Transverse colon (tissue), 4 donors: ENCODE results near the gene MYRF. TPM values are rescaled to one million over a fixed set of nuclear protein-coding genes. Genes with fewer than 3 reads are reported as not detected.

Source experiments
- DNase-seq: peaks from one replicate; pipeline ENCODE4 v3.0.0-alpha.2; 2019
- H3K27ac ChIP-seq, 4 donors: fragments of 200-600 bp; sonication (generic); 2 replicates each; pipeline ENCODE4 v1.5.1; 2016 to 2018; ENCODE audit warnings: inconsistent platforms in 4 of 4
- H3K27me3 ChIP-seq: fragments of 200-600 bp; sonication (generic); 2 replicates; pipeline ENCODE4 v1.5.1; 2017; ENCODE audit warnings: inconsistent platforms
- H3K36me3 ChIP-seq, 4 donors: fragments of 200-600 bp; sonication (generic); 2 replicates each; pipeline ENCODE4 v1.5.1; 2017 to 2019; ENCODE audit warnings: inconsistent platforms in 4 of 4
- H3K4me1 ChIP-seq, 4 donors: fragments of 200-600 bp; sonication (generic); 2 replicates each; pipeline ENCODE4 v1.5.1; 2017 to 2020; ENCODE audit warnings: inconsistent platforms in 4 of 4
- H3K4me3 ChIP-seq, 4 donors: fragments of 200-600 bp; sonication (generic); 1 replicate in 1 of 4; 2 replicates in 3 of 4; pipeline versions ENCODE4 v1.5.1 to v1.6.1; 2017 to 2019; ENCODE audit warnings: inconsistent platforms in 4 of 4
- H3K9me3 ChIP-seq, 2 donors: fragments of 200-600 bp; sonication (generic); 2 replicates each; pipeline ENCODE4 v1.5.1; 2017 to 2019; ENCODE audit warnings: inconsistent platforms in 2 of 2
- CTCF ChIP-seq, 5 experiments: fragments of 200-600 bp in 3 of 5; fragments of 450-650 bp in 2 of 5; sonication (generic) in 3 of 5; IDR thresholded peaks; 1 replicate in 2 of 5; 2 replicates in 3 of 5; pipeline ENCODE4 v1.5.1; 2016 to 2017; ENCODE audit warnings: antibody characterized with exemption in 5 of 5, inconsistent platforms in 3 of 5, mild to moderate bottlenecking in 2 of 5, moderate library complexity in 1 of 5
- EP300 ChIP-seq: sonication (generic); formaldehyde crosslinking; IDR thresholded peaks from one replicate; pipeline ENCODE4 v1.6.1; 2017; ENCODE audit warnings: antibody characterized with exemption, low read depth
- POLR2A ChIP-seq: fragments of 450-650 bp; IDR thresholded peaks from one replicate; pipeline ENCODE4 v1.6.1; 2016; ENCODE audit warnings: antibody characterized with exemption, mild to moderate bottlenecking, moderate library complexity
- POLR2AphosphoS5 ChIP-seq, 3 donors: sonication (generic); formaldehyde crosslinking; IDR thresholded peaks; one replicate each; pipeline ENCODE4 v1.6.1; 2016; ENCODE audit warnings: antibody characterized with exemption in 3 of 3
- WGBS, 2 donors: methylation state at CpG; one replicate each; pipeline ENCODE4 v1.1.5; 2018; ENCODE audit warnings: low coverage in 1 of 2; 5-methylcytosine and 5-hydroxymethylcytosine counted together
- in situ Hi-C, 4 donors: fragments of 200-750 bp; cut with MboI; loops; one replicate each; pipeline versions ENCODE4 v1.15.0 to v1.15.1; 2017; ENCODE audit warnings: low sequenced_read_pairs in 3 of 4, low pct_ligation_motif_present in 1 of 4, low pct_unique_long_range_greater_than_20kb in 1 of 4
- intact Hi-C: fragments of 100-400 bp; cut with DNase I; formaldehyde crosslinking; loops from one replicate; pipeline ENCODE4 v1.15.1; 2023; ENCODE audit warnings: low total_unique reads
- total RNA-seq, 4 donors: library from RNA; depleted of rRNA; stranded (reverse); fragments of >200 nt; gene quantifications; one replicate each; pipeline ENCODE4 v1.1.0, GENCODE V29; 2016

MYRF gene
- total RNA-seq, 4 donors from 2014 or later, result 2.0 to 14.2 (median 10.7) TPM

- DNase-seq, result no peak
- in situ Hi-C loops, result no loop called here
- no peak overlapping the region for H3K27ac ChIP-seq
Measured at GRCh38 chr11:61832207-61832606, 79.8 kb downstream of the MYRF start.

DNA sequence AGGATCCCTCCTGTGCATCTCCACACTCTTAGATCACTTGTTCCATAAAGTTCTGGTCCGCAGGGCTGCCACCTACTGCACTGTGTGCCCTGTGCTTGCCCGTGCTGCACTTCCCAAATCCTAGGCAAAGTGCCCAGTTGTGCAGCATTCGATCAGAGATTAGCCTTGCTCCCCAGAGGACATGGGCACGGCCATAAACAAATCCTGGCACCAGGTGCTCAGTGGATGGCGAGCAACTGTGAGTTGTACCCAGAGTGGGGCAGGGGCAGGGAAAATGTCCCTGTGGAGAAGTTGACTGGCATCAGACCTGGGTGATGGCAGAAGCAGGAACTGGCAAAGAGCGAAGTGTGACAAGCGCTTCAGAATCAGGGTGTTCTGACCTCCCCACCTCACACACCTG lies 80.3 kb downstream of the MYRF start:
- Histone ChIP-seq H3K27ac (no peak overlapping the region), H3K27me3 (peaks cover 24% of the 10 kb centered on the region), H3K36me3 (no peaks in the 10 kb centered on the region), H3K4me3 (no peak overlapping the region), H3K4me1 (peaks cover 3 to 50% (median 21%) of the 10 kb centered on the region in 4 donors), H3K9me3 (no peaks in the 10 kb centered on the region)
- in situ Hi-C loops (no loop called here), intact Hi-C loops (no loop called here)
- DNase-seq, result no peak
- 54% methylated on average over 7 of the region's 7 CpGs; no CpG with 5 or more reads in 1 of the 2 donors for WGBS, 2 donors
- TF ChIP-seq POLR2A (no peak), POLR2AphosphoS5 (IDR thresholded peaks at IDR 0.05) (no peak), EP300 (no peak), CTCF (IDR thresholded peaks at IDR 0.05) (no peak)

More at GRCh38 chr11:61832207-61832606, 79.8 kb downstream of the MYRF start:
- TF ChIP-seq EP300 (no peak), CTCF (IDR thresholded peaks at IDR 0.05) (no peak), POLR2A (no peak), POLR2AphosphoS5 (IDR thresholded peaks at IDR 0.05) (no peak)
- no peak overlapping the region for H3K4me3 ChIP-seq
- intact Hi-C loops, result no loop called here
- H3K36me3 ChIP-seq, result no peaks in the 10 kb centered on the region
- WGBS, 2 donors, result 77% methylated on average over 4 of the region's 4 CpGs; no CpG with 5 or more reads in 1 of the 2 donors
- H3K27me3 ChIP-seq, result peaks cover 28% of the 10 kb centered on the region
- peaks cover 3 to 51% (median 24%) of the 10 kb centered on the region in 4 donors for H3K4me1 ChIP-seq
- H3K9me3 ChIP-seq, result no peaks in the 10 kb centered on the region

DNA sequence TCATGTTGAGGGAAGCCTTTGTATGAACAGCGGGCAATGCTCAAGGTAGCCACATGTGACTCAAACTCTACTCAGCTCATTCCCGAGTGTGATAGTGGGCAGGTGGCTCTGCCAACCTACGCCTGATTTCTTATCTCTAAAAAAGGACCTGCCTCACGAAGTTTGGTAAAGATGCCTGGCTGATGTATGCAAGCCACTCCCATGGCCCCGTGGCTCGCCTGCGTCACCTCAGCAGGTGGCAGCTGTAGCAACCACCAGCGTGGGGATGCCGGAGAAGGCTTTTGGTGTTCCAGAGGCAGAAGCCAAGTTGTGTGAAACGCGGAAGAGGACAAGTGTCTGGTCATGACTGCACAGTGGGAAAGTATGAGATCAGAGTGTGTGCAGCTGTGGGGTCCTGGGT lies 81.0 kb downstream of the MYRF start:
- in situ Hi-C loops (no loop called here), intact Hi-C loops (no loop called here)
- H3K4me1 ChIP-seq, result peaks cover 3 to 47% (median 16%) of the 10 kb centered on the region in 4 donors
- no peak for DNase-seq
- no peaks in the 10 kb centered on the region for H3K36me3 ChIP-seq
- no peak overlapping the region for H3K4me3 ChIP-seq
- no peaks in the 10 kb centered on the region for H3K9me3 ChIP-seq
- no peak overlapping the region for H3K27ac ChIP-seq
- WGBS, 2 donors, result 63 to 66% methylated on average over 8 to 11 of the region's 11 CpGs
- H3K27me3 ChIP-seq, result peaks cover 17% of the 10 kb centered on the region
- TF ChIP-seq CTCF (IDR thresholded peaks at IDR 0.05) (no peak), POLR2A (no peak), EP300 (no peak), POLR2AphosphoS5 (IDR thresholded peaks at IDR 0.05) (no peak)

DNA sequence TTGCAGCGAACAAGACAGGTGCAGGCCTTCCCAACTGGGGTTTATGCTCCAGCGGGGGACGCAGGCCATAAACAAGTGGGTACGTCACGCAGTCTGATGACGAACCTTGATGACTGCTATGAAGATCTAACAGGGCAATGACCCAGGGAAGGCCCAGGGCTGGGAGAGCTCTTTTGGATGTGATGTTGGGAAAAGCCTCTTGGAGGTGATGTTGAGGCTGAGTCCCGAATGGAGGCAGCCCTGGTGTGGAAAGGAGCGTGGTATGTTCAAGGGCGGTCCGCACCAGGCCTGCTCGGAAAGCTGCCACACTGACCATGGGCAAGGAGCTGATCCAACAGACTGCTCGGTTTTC lies 81.5 kb downstream of the MYRF start:
- Histone ChIP-seq H3K9me3 (no peaks in the 10 kb centered on the region), H3K27me3 (peaks cover 12% of the 10 kb centered on the region), H3K4me1 (peaks cover 3 to 45% (median 14%) of the 10 kb centered on the region in 4 donors), H3K4me3 (no peak overlapping the region), H3K36me3 (no peaks in the 10 kb centered on the region), H3K27ac (peak overlapping the region in 3 of 4 donors; percentile 38 to 66 (median 59))
- WGBS, 2 donors, result 60 to 91% methylated on average over 2 to 12 of the region's 12 CpGs
- TF ChIP-seq POLR2A (no peak), POLR2AphosphoS5 (IDR thresholded peaks at IDR 0.05) (no peak), EP300 (no peak), CTCF (IDR thresholded peaks at IDR 0.05) (no peak)
- intact Hi-C loops, result no loop called here
- DNase-seq, result no peak
- in situ Hi-C loops, result no loop called here
